GM12878 (cell line): ENCODE results near the gene PCSK1N. TPM values are rescaled to one million over a fixed set of nuclear protein-coding genes. Genes with fewer than 3 reads are reported as not detected.

Source experiments
- ATAC-seq: fragments of 200-7000 bp; cut with Tn5 transposase; 3 replicates; pipeline ENCODE4 v1.9.1; 2020; ENCODE audit warnings: mild to moderate bottlenecking, moderate library complexity
- BruUV-seq: library from RNA; stranded (reverse); fragments of 400-500 nt; replicated peaks from 2 replicates; lab custom pipeline; 2021; lab: Mats Ljungman, UMichigan
- CTCF ChIA-PET: fragments of 300-600 bp; sonication (Branson Sonifier 250); formaldehyde crosslinking; extraction: SDS; loops from one replicate; lab custom pipeline; 2021; ENCODE audit warnings: inconsistent platforms; lab: Yijun Ruan, JAX
- POLR2A ChIA-PET: fragments of 350-600 bp; formaldehyde crosslinking; extraction: SDS; loops from one replicate; lab custom pipeline; 2021; ENCODE audit warnings: inconsistent platforms; lab: Charles Lee
- RAD21 ChIA-PET: fragments of 300-600 bp; sonication (Branson Sonifier 250); formaldehyde crosslinking; loops from one replicate; lab custom pipeline; 2023; ENCODE audit warnings: antibody characterized with exemption; ENCODE audit not compliant: unreplicated experiment; lab: Charles Lee
- SMC1A ChIA-PET: fragments of 300-600 bp; sonication (Branson Sonifier 250); formaldehyde crosslinking; loops from one replicate; lab custom pipeline; 2023; ENCODE audit not compliant: unreplicated experiment, uncharacterized antibody; lab: Charles Lee
- DNase-seq: peaks from one replicate; pipeline ENCODE4 v3.0.0-alpha.2; 2011; ENCODE audit warnings: low read depth, low spot score
- FAIRE-seq: peaks from 3 replicates; lab custom pipeline; 2011; peaks lifted over from hg19 to GRCh38; lab: Jason Lieb, UNC
- H2AFZ ChIP-seq: 2 replicates; pipeline ENCODE4 v1.6.0; 2011; ENCODE audit warnings: low read depth, low read length, control low read depth; ENCODE audit not compliant: control insufficient read depth
- H3K27ac ChIP-seq: 2 replicates; pipeline ENCODE4 v1.5.1; 2011; ENCODE audit warnings: control low read depth; ENCODE audit not compliant: control insufficient read depth, insufficient read depth
- H3K27me3 ChIP-seq, 2 experiments: replicated peaks in 1 of 2; 2 replicates each; pipeline versions ENCODE4 v1.6.0 to v1.6.1; 2011; ENCODE audit warnings: low read length in 1 of 2; ENCODE audit not compliant: control insufficient read depth in 2 of 2, insufficient read depth in 2 of 2
- H3K36me3 ChIP-seq, 2 experiments: 2 replicates each; pipeline ENCODE4 v1.5.1; 2011; ENCODE audit warnings: low read length in 1 of 2; ENCODE audit not compliant: control insufficient read depth in 2 of 2, insufficient read depth in 2 of 2
- H3K4me1 ChIP-seq: 2 replicates; pipeline ENCODE4 v1.6.1; 2011; ENCODE audit warnings: mild to moderate bottlenecking, low read length, moderate library complexity, mixed read lengths; ENCODE audit not compliant: control insufficient read depth, insufficient read depth
- H3K4me2 ChIP-seq: 2 replicates; pipeline ENCODE4 v1.6.0; 2011; ENCODE audit warnings: control low read depth; ENCODE audit not compliant: control insufficient read depth, insufficient read depth
- H3K4me3 ChIP-seq: fragments of 200-600 bp; sonication (generic); 2 replicates; pipeline ENCODE4 v1.5.1; 2016
- H3K79me2 ChIP-seq: 2 replicates; pipeline ENCODE4 v1.6.0; 2011; ENCODE audit warnings: low read length; ENCODE audit not compliant: control insufficient read depth, insufficient read depth
- H3K9ac ChIP-seq: 2 replicates; pipeline ENCODE4 v1.8.0; 2011; ENCODE audit warnings: low read length, control low read depth, mixed read lengths; ENCODE audit not compliant: control insufficient read depth, insufficient read depth
- H3K9me3 ChIP-seq: replicated peaks from 3 replicates; pipeline ENCODE4 v1.5.1; 2011; ENCODE audit warnings: mild to moderate bottlenecking, low read length; ENCODE audit not compliant: control insufficient read depth, insufficient read depth
- H4K20me1 ChIP-seq: 2 replicates; pipeline ENCODE4 v1.6.0; 2011; ENCODE audit not compliant: control insufficient read depth, insufficient read depth
- CBX3 ChIP-seq: fragments of 200-600 bp; sonication (generic); IDR thresholded peaks from 2 replicates; pipeline ENCODE4 v1.6.1; 2016; ENCODE audit warnings: low read depth, borderline replicate concordance
- CHD1 ChIP-seq: IDR thresholded peaks from 2 replicates; pipeline ENCODE4 v1.6.1; 2012; ENCODE audit warnings: low read depth, low read length, improper control_type of control experiment
- HDAC6 ChIP-seq: fragments of 200-600 bp; sonication (generic); IDR thresholded peaks from one replicate; pipeline ENCODE4 v1.8.0; 2017; ENCODE audit warnings: antibody characterized with exemption; ENCODE audit not compliant: unreplicated experiment
- IRF5 ChIP-seq: fragments of 450-650 bp; IDR thresholded peaks from 2 replicates; pipeline ENCODE4 v1.6.1; 2017; ENCODE audit warnings: borderline replicate concordance
- MLLT1 ChIP-seq: fragments of 450-650 bp; IDR thresholded peaks from 2 replicates; pipeline ENCODE4 v1.6.1; 2016; ENCODE audit warnings: mild to moderate bottlenecking
- MTA2 ChIP-seq: fragments of 450-650 bp; IDR thresholded peaks from 2 replicates; pipeline ENCODE4 v1.6.1; 2016; ENCODE audit warnings: low read depth, mild to moderate bottlenecking, moderate library complexity
- NFYA ChIP-seq: IDR thresholded peaks from 2 replicates; pipeline ENCODE4 v1.6.1; 2011; ENCODE audit warnings: low read depth, mild to moderate bottlenecking, low read length, improper control_type of control experiment, borderline replicate concordance
- NR2C1 ChIP-seq: fragments of 450-650 bp; IDR thresholded peaks from 2 replicates; pipeline ENCODE4 v1.6.1; 2017; ENCODE audit warnings: antibody characterized with exemption, mild to moderate bottlenecking, moderate library complexity
- RAD51 ChIP-seq: fragments of 450-650 bp; IDR thresholded peaks from 2 replicates; pipeline ENCODE4 v1.6.1; 2016; ENCODE audit warnings: moderate library complexity, mild to moderate bottlenecking, inconsistent platforms
- SUZ12 ChIP-seq: fragments of 200-600 bp; sonication (generic); IDR thresholded peaks from one replicate; pipeline ENCODE4 v1.6.1; 2018; ENCODE audit warnings: antibody characterized with exemption, mild to moderate bottlenecking; ENCODE audit not compliant: unreplicated experiment
- YBX1 ChIP-seq: fragments of 450-650 bp; IDR thresholded peaks from 2 replicates; pipeline ENCODE4 v1.6.1; 2016; ENCODE audit warnings: antibody characterized with exemption
- ZBTB11 ChIP-seq: fragments of 450-650 bp; formaldehyde crosslinking; IDR thresholded peaks from 2 replicates; pipeline ENCODE4 v1.5.0; 2022; ENCODE audit warnings: mild to moderate bottlenecking, missing genetic modification characterization
- WGBS: methylation state at CpG from one replicate; pipeline ENCODE4 v1.1.6; 2016; ENCODE audit warnings: low lambda C conversion rate; ENCODE audit not compliant: insufficient replicate concordance, insufficient coverage; ENCODE audit errors: missing lambda C conversion rate; 5-methylcytosine and 5-hydroxymethylcytosine counted together
- in situ Hi-C: fragments of 300-500 bp; cut with MboI; formaldehyde crosslinking; loops from 9 replicates; pipeline ENCODE4 v1.14.3; 2018; ENCODE audit warnings: mixed read lengths
- intact Hi-C: fragments of 100-400 bp; cut with micrococcal nuclease; formaldehyde crosslinking; loops from one replicate; pipeline ENCODE4 v1.14.2; 2022; ENCODE audit not compliant: unreplicated experiment
- polyA plus RNA-seq, 11 experiments: library from polyadenylated mRNA; depleted of rRNA in 4 of 11; unstranded in 6 of 11; stranded (reverse) in 5 of 11; fragments of >200 nt; fragmentation: Nextera tagmentation in 4 of 11; fragmentation: Illumina TruSeq in 1 of 11; extraction: Ambion mirVana in 4 of 11; extraction: Trizol in 1 of 11; gene quantifications; 1 replicate in 1 of 11; 2 replicates in 10 of 11; pipeline versions ENCODE4 v1.2.1 to v1.2.3, GENCODE V29; 2011 to 2016; ENCODE audit warnings: inconsistent platforms in 2 of 11, missing spikeins in 2 of 11, low read depth in 1 of 11
- total RNA-seq, 4 experiments: library from RNA; depleted of rRNA in 3 of 4; stranded (reverse); fragments of >200 nt in 3 of 4; fragmentation: Illumina TruSeq in 1 of 4; extraction: Trizol in 1 of 4; gene quantifications; 2 replicates each; pipeline versions ENCODE4 v1.2.1 to v1.2.3, GENCODE V29; 2013 to 2021
- TF ChIP-seq, protein P1 (sequence below): fragments of 450-650 bp; IDR thresholded peaks from 2 replicates; pipeline ENCODE4 v1.6.1; 2017; ENCODE audit warnings: mild to moderate bottlenecking, low read depth, inconsistent platforms; ENCODE audit not compliant: poor library complexity, severe bottlenecking
- TF ChIP-seq, protein P2 (sequence below): fragments of 450-650 bp; IDR thresholded peaks from 2 replicates; pipeline ENCODE4 v1.6.1; 2016; ENCODE audit warnings: mild to moderate bottlenecking

The PCSK1N gene
- total and polyA plus RNA-seq, 10 of the 15 experiments (the other 5 are each of a cell fraction or from before 2014, with no cell fraction given): 0.19 TPM; not detected in 9

DNA sequence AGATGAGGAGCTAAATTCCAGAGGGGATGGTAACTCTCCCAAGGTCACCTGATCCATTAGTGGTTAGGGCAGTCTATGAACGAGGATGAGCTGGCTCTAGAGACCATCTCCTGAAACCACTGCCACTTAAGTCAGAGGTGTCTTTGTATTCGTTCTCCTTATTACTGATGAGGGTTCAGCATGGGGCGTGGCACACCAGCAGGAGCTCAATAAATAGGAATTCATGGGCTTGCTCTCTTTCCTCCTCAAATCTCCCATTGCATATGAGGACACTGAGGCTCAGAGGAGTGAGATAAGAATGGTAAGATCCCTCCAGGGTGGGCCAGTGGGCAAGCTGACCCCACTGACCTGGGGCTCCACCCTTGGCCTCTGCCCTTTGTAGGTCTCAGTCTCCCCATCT is 50.7 kb downstream of the PCSK1N start:
- CTCF ChIA-PET: no interaction called here
- no peak for ATAC-seq
- no peaks in the 10 kb centered on the region for H3K79me2 ChIP-seq
- no peak for TF ChIP-seq NFYA
- no peak for TF ChIP-seq CBX3
- TF ChIP-seq, protein P1, sequence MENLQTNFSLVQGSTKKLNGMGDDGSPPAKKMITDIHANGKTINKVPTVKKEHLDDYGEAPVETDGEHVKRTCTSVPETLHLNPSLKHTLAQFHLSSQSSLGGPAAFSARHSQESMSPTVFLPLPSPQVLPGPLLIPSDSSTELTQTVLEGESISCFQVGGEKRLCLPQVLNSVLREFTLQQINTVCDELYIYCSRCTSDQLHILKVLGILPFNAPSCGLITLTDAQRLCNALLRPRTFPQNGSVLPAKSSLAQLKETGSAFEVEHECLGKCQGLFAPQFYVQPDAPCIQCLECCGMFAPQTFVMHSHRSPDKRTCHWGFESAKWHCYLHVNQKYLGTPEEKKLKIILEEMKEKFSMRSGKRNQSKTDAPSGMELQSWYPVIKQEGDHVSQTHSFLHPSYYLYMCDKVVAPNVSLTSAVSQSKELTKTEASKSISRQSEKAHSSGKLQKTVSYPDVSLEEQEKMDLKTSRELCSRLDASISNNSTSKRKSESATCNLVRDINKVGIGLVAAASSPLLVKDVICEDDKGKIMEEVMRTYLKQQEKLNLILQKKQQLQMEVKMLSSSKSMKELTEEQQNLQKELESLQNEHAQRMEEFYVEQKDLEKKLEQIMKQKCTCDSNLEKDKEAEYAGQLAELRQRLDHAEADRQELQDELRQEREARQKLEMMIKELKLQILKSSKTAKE: no peak
- TF ChIP-seq, protein P2, sequence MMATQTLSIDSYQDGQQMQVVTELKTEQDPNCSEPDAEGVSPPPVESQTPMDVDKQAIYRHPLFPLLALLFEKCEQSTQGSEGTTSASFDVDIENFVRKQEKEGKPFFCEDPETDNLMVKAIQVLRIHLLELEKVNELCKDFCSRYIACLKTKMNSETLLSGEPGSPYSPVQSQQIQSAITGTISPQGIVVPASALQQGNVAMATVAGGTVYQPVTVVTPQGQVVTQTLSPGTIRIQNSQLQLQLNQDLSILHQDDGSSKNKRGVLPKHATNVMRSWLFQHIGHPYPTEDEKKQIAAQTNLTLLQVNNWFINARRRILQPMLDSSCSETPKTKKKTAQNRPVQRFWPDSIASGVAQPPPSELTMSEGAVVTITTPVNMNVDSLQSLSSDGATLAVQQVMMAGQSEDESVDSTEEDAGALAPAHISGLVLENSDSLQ: no peak
- no peak for TF ChIP-seq ZBTB11
- TF ChIP-seq NR2C1: no peak
- TF ChIP-seq MTA2: no peak
- no peak for TF ChIP-seq YBX1
- TF ChIP-seq CHD1: no peak
- TF ChIP-seq MLLT1: no peak
- TF ChIP-seq HDAC6: no peak
- no peak for TF ChIP-seq SUZ12
- no peak for TF ChIP-seq RAD51
- no peak for TF ChIP-seq IRF5

More for the DNA sequence above, 50.7 kb downstream of the PCSK1N start:
- Histone ChIP-seq H3K27ac (no peak overlapping the region), H3K27me3 (no peaks in the 10 kb centered on the region), H3K4me3 (no peak overlapping the region), H3K9me3 (no peaks in the 10 kb centered on the region), H3K9ac (no peak overlapping the region), H3K4me1 (no peaks in the 10 kb centered on the region), H3K4me2 (no peak overlapping the region), H3K36me3 (no peaks in the 10 kb centered on the region), H4K20me1 (no peaks in the 10 kb centered on the region), H2AFZ (no peak overlapping the region)
- FAIRE-seq (no peak), DNase-seq (no peak)
- SMC1A ChIA-PET: no interaction called here
- POLR2A ChIA-PET: no interaction called here
- no TSS peak for BruUV-seq
- WGBS: 3% methylated on average over 3 of the region's 3 CpGs
- intact Hi-C loops (no loop called here), in situ Hi-C loops (no loop called here)
- RAD21 ChIA-PET: no interaction called here
